Stomach smooth muscle (tissue), 2 donors: Measurements from ENCODE around the gene ABCA2.

ENCODE experiments used
- H3K27ac ChIP-seq: one replicate; pipeline ENCODE4 v1.7.0; 2013; ENCODE audit warnings: mild to moderate bottlenecking, low read length, inconsistent platforms
- H3K27me3 ChIP-seq, 2 donors: one replicate each; pipeline ENCODE4 v1.7.0; 2013; ENCODE audit warnings: low read length in 2 of 2; ENCODE audit not compliant: insufficient read depth in 2 of 2, control insufficient read depth in 1 of 2
- H3K36me3 ChIP-seq, 2 donors: one replicate each; pipeline ENCODE4 v1.7.0; 2013; ENCODE audit warnings: low read length in 2 of 2; ENCODE audit not compliant: control insufficient read depth in 2 of 2, insufficient read depth in 2 of 2
- H3K4me1 ChIP-seq: one replicate; pipeline ENCODE4 v1.7.0; 2013; ENCODE audit warnings: low read length; ENCODE audit not compliant: control insufficient read depth, insufficient read depth
- H3K4me3 ChIP-seq, 2 donors: one replicate each; pipeline ENCODE4 v1.7.0; 2013; ENCODE audit warnings: low read length in 2 of 2
- H3K9ac ChIP-seq, 2 donors: one replicate each; pipeline ENCODE4 v1.7.0; 2013; ENCODE audit warnings: low read length in 2 of 2, mild to moderate bottlenecking in 1 of 2
- H3K9me3 ChIP-seq, 2 donors: one replicate each; pipeline ENCODE4 v1.7.0; 2013; ENCODE audit warnings: low read length in 2 of 2; ENCODE audit not compliant: control insufficient read depth in 2 of 2
- donor health status: healthy.
- donor health status: Pancreatic carcinoma.

ABCA2 gene

GRCh38 chr9:136973618-136974617 lies 54.1 kb downstream of the ABCA2 start:
- H3K27me3 ChIP-seq, result peaks cover 2 to 7% of the 10 kb centered on the region in 2 donors
- peaks cover 19% of the 10 kb centered on the region for H3K4me1 ChIP-seq
- H3K36me3 ChIP-seq, result no peaks in the 10 kb centered on the region
- no peaks in the 10 kb centered on the region for H3K9me3 ChIP-seq
- H3K4me3 ChIP-seq, result no peak overlapping the region
- H3K27ac ChIP-seq, result no peak overlapping the region
- H3K9ac ChIP-seq, result no peak overlapping the region

GRCh38 chr9:136972743-136973142 lies 55.3 kb downstream of the ABCA2 start:
- no peak overlapping the region for H3K9ac ChIP-seq

GRCh38 chr9:136972335-136972734 lies 55.7 kb downstream of the ABCA2 start:
- H3K27ac ChIP-seq, result no peak overlapping the region
- peaks cover 12% of the 10 kb centered on the region for H3K4me1 ChIP-seq
- H3K4me3 ChIP-seq, result no peak overlapping the region
- no peaks in the 10 kb centered on the region for H3K36me3 ChIP-seq
- H3K9ac ChIP-seq, result no peak overlapping the region
- H3K9me3 ChIP-seq, result no peaks in the 10 kb centered on the region
- no peaks in the 10 kb centered on the region for H3K27me3 ChIP-seq

More at GRCh38 chr9:136972743-136973142, 55.3 kb downstream of the ABCA2 start:
- no peak overlapping the region for H3K27ac ChIP-seq
- no peaks in the 10 kb centered on the region for H3K9me3 ChIP-seq
- H3K27me3 ChIP-seq, result peaks cover 2 to 3% of the 10 kb centered on the region in 2 donors
- no peak overlapping the region for H3K4me3 ChIP-seq
- no peaks in the 10 kb centered on the region for H3K36me3 ChIP-seq
- peaks cover 16% of the 10 kb centered on the region for H3K4me1 ChIP-seq

GRCh38 chr9:136971746-136972145 lies 56.3 kb downstream of the ABCA2 start:
- Histone ChIP-seq H3K36me3 (no peaks in the 10 kb centered on the region), H3K9me3 (no peaks in the 10 kb centered on the region), H3K27ac (no peak overlapping the region), H3K9ac (no peak overlapping the region), H3K27me3 (no peaks in the 10 kb centered on the region), H3K4me3 (no peak overlapping the region), H3K4me1 (peaks cover 7% of the 10 kb centered on the region)

GRCh38 chr9:136970361-136970760 lies 57.7 kb downstream of the ABCA2 start:
- H3K9me3 ChIP-seq, result no peaks in the 10 kb centered on the region
- H3K4me3 ChIP-seq, result no peak overlapping the region
- peaks cover 0 to 3% of the 10 kb centered on the region in 2 donors for H3K27me3 ChIP-seq
- H3K4me1 ChIP-seq, result peaks cover 7% of the 10 kb centered on the region
- H3K27ac ChIP-seq, result no peak overlapping the region
- no peaks in the 10 kb centered on the region for H3K36me3 ChIP-seq
- H3K9ac ChIP-seq, result no peak overlapping the region

GRCh38 chr9:136969774-136970173 lies 58.3 kb downstream of the ABCA2 start:
- H3K9me3 ChIP-seq, result no peaks in the 10 kb centered on the region
- H3K4me1 ChIP-seq, result peaks cover 2% of the 10 kb centered on the region
- H3K36me3 ChIP-seq, result no peaks in the 10 kb centered on the region
- H3K4me3 ChIP-seq, result no peak overlapping the region
- H3K9ac ChIP-seq, result no peak overlapping the region
- H3K27ac ChIP-seq, result no peak overlapping the region
- peaks cover 0 to 3% of the 10 kb centered on the region in 2 donors for H3K27me3 ChIP-seq

GRCh38 chr9:136969150-136969549 lies 58.9 kb downstream of the ABCA2 start:
- Histone ChIP-seq H3K4me3 (no peak overlapping the region), H3K36me3 (no peaks in the 10 kb centered on the region), H3K27ac (no peak overlapping the region), H3K9me3 (no peaks in the 10 kb centered on the region), H3K27me3 (peaks cover 0 to 3% of the 10 kb centered on the region in 2 donors), H3K9ac (no peak overlapping the region), H3K4me1 (peaks cover 2% of the 10 kb centered on the region)

GRCh38 chr9:136968333-136969127 lies 59.5 kb downstream of the ABCA2 start:
- H3K4me1 ChIP-seq, result peaks cover 2% of the 10 kb centered on the region
- H3K4me3 ChIP-seq, result no peak overlapping the region
- no peak overlapping the region for H3K9ac ChIP-seq
- H3K36me3 ChIP-seq, result no peaks in the 10 kb centered on the region
- H3K27ac ChIP-seq, result no peak overlapping the region
- H3K27me3 ChIP-seq, result peaks cover 0 to 3% of the 10 kb centered on the region in 2 donors
- H3K9me3 ChIP-seq, result no peaks in the 10 kb centered on the region

GRCh38 chr9:136965771-136966484 lies 62.1 kb downstream of the ABCA2 start:
- Histone ChIP-seq H3K9me3 (no peaks in the 10 kb centered on the region), H3K4me3 (no peak overlapping the region), H3K27ac (no peak overlapping the region), H3K36me3 (no peaks in the 10 kb centered on the region), H3K9ac (no peak overlapping the region), H3K4me1 (peaks cover 4% of the 10 kb centered on the region), H3K27me3 (peaks cover 0 to 3% of the 10 kb centered on the region in 2 donors)

GRCh38 chr9:136964833-136965422 lies 63.1 kb downstream of the ABCA2 start:
- Histone ChIP-seq H3K27me3 (peaks cover 0 to 3% of the 10 kb centered on the region in 2 donors), H3K4me3 (no peak overlapping the region), H3K27ac (no peak overlapping the region), H3K9me3 (no peaks in the 10 kb centered on the region), H3K4me1 (peaks cover 4% of the 10 kb centered on the region), H3K36me3 (no peaks in the 10 kb centered on the region), H3K9ac (no peak overlapping the region)
